GM19438 (cell line): ENCODE measurements around the gene ENHO.
"Not testable (repeated sequence)": the region's sequence is repeated elsewhere in the genome, so short reads cannot be mapped to it uniquely, and the experiment has no call there.

ENCODE experiments used
- ATAC-seq: cut with Tn5 transposase; IDR thresholded peaks from one replicate; pipeline ENCODE4 v1.9.1; 2021; ENCODE audit warnings: low read depth; ENCODE audit not compliant: unreplicated experiment

The ENHO gene

GRCh38 chr9:34536685-34537084 is 13.9 kb upstream of the ENHO start:
- ATAC-seq = no peak

DNA sequence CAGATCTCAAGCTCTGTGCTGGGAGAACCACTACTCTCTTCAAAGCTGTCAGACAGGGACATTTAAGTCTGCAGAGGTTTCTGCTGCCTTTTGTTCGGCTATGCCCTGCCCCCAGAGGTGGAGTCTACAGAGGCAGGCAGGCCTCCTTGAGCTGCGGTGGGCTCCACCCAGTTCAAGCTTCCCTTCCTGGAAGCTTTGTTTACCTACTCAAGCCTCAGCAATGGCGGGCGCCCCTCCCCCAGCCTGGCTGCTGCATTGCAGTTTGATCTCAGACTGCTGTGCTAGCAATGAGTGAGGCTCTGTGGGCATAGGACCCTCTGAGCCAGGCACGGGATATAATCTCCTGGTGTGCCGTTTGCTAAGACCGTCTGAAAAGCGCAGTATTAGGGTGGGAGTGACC is 9.3 kb upstream of the ENHO start:
- ATAC-seq = not testable (repeated sequence)

DNA sequence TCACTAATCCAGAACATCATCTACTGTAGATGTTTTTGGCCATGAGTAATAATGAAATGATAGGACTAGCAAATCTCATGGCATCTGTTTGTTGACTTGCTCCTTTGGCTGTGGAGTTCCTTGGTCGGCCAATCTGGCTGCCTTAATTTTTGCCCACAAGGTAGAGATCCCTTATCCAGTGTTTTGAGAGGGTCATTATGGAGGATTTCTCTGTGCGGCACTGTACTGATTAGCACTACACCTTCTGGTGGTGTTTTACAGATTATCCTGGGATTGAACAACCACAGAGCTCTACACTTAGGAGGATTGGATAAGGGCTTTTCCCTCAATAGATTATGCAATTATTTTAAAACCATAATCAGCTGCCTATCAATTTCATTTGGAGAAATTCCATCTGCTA is 3.2 kb upstream of the ENHO start:
- ATAC-seq = no peak

- ATAC-seq = no peak
These were observed 1.6 kb upstream of the ENHO start for GRCh38 chr9:34524349-34524748.

- ATAC-seq = no peak
These were observed 501 bp downstream of the ENHO start for GRCh38 chr9:34522091-34522887.

DNA sequence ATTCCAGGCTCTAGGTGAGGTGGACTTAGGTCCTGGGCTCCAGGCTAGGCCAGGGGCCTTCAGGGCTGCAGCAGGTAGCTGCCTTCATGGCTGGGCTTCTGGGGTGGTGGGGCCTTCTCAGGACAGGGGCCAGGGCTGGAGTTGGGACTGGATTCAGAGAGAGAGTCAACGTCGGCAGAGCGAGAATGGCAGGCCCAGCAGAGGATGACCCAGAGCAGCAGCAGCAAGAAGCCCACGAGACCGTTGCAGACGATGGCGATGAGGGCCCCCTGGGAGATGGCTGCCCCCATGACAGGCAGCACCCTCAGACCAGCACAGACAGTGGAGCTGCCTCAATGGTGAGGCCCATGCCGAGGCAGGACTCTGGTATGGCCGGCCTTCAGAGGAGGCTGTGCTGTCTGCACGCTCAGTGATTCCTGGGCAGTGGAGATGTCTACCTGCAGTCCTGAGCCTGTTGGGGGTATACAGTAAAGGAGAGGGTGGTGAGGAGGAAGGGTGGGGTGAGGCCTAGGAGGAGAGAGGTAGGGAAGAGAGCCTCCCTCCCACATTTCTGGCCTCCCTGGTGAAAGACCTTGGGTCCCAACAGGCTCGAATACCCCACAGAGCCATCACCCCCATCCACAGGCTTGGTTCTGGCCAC is 1.3 kb downstream of the ENHO start:
- no peak for ATAC-seq

GRCh38 chr9:34520505-34521385 is 2.0 kb downstream of the ENHO start:
- ATAC-seq = no peak

GRCh38 chr9:34520096-34520495 is 2.7 kb downstream of the ENHO start:
- ATAC-seq = no peak

- no peak for ATAC-seq
These were observed 3.3 kb downstream of the ENHO start for GRCh38 chr9:34519321-34520020.

DNA sequence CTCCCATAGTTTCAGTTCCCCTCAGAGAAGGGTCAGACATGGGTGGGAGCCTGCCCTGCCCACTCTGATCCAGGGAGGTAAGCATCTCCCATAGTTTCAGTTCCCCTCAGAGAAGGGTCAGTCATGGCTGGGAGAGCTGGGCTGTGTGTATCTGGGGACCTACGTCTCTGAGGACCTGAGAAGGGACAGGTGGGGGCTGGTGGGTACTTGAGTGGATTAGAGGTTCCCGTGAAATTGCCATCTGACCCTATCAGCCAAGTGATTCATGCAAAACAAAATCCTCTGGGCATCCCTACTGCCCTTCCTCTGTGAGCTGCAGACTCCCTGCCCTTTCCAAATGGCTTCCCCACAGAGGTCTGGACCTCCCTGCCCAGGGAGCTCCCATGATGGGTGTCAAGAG is 3.9 kb downstream of the ENHO start:
- no peak for ATAC-seq

DNA sequence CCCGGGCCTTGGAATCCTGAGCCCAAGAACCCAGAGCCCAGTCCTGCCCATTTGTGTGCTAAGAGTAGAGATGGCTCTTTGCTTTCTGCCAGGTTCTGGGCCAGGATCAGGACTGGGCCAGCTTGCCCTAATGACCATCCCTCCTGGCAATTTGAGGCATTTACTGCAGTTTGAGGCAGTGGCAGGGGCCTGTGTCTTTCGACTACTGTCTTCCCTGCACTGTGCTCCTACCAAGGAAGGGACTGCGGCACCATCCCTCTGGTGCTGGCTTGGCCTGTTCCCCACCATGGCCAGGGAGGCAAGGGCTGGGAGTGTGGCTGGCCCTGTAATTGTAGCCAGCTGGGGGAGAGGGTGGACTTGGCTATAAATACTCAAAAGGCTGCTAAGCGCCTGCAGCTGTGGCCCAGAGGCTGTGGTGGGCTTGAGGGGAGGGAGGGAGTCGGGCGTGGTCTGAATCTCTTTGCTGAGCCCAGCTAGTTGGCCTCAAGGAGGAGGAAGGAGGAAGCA is 4.6 kb downstream of the ENHO start:
- ATAC-seq = no peak

GRCh38 chr9:34517185-34517584 is 5.6 kb downstream of the ENHO start:
- no peak for ATAC-seq

GRCh38 chr9:34515959-34516358 is 6.8 kb downstream of the ENHO start:
- ATAC-seq = no peak

- ATAC-seq = no peak
These were observed 8.0 kb downstream of the ENHO start for GRCh38 chr9:34514816-34515215.

DNA sequence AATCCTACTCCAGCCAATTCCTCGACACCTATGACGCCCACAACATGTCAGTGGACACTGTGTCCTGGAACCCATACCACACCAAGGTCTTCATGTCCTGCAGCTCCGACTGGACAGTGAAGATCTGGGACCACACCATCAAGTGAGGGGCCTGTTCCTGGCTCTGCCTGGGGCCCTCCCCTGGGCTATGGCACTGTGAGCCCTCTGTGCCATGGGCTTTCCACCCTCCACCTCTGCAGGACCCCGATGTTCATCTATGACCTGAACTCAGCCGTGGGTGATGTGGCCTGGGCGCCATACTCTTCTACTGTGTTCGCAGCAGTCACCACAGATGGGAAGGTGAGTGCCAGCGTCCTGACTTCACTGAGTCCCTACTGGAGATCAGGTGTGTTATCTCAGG is 8.4 kb downstream of the ENHO start:
- ATAC-seq = no peak

- ATAC-seq = no peak
These were observed 9.1 kb downstream of the ENHO start for GRCh38 chr9:34513567-34514214.

GRCh38 chr9:34512131-34513078 is 10.4 kb downstream of the ENHO start:
- no peak for ATAC-seq

DNA sequence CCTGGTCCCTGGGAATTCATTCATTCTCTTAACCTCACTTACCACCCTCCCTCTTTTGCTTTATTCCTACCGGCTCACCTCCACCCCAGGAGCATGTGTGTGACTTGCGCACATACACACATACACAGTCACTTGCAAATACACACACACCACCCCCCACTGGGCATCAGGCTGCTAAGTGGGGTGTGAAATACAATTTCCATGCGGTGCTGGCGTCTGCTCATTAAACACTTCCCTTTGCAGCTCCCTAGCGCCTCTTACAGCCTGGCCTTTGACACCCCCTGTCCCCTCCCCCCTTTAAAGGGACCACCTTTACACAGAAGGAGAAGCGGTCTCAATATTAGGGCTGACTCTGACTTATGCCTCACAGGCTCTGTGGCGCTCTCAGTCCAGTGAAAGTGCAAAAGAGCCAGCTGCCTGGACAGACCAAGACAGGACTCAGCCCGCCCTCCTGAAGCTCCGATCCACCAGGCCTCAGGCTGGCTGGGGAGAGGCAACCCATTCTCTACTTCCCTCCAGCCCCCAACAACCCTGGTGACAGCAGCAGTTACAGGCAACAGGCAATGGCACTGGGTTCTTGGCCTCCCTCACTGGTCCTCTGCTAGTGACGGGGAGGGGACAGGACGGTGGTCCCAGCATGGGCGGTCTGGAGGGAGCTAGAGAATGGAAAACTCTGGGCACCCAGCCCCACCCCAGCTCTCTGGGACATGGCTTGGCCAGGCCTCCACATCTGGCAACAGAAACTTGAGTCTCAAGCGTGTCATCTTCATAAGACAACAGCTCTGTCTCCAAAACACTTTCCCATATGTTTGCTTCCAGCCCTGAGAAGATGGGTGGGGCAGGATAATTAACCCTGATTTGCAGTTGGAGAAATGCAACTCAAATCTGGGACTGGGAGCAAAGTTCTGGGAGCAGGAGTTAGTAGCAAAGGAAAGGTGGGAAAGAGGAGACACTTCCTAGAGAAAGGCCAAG is 12.0 kb downstream of the ENHO start:
- no peak for ATAC-seq
